Mucosa of descending colon (tissue), 3 donors: Measurements from ENCODE around the gene VPS50. TPM values are rescaled to one million over a fixed set of nuclear protein-coding genes. Genes with fewer than 3 reads are reported as not detected.

Experiments
- ATAC-seq: fragments of 200-7000 bp; cut with Tn5 transposase; one replicate; pipeline ENCODE4 v1.9.1; 2020; ENCODE audit warnings: mild to moderate bottlenecking, moderate library complexity
- DNase-seq, 3 donors: peaks; one replicate each; pipeline ENCODE4 v3.0.0-alpha.2; 2020
- H3K36me3 ChIP-seq: fragments of 200-600 bp; one replicate; pipeline ENCODE4 v1.8.0; 2021; ENCODE audit warnings: low read depth, mild to moderate bottlenecking
- H3K4me1 ChIP-seq: fragments of 200-600 bp; one replicate; pipeline ENCODE4 v1.8.0; 2021; ENCODE audit warnings: low read depth, mild to moderate bottlenecking
- H3K4me3 ChIP-seq: fragments of 200-600 bp; one replicate; pipeline ENCODE4 v1.8.0; 2021; ENCODE audit warnings: mild to moderate bottlenecking
- H3K9me3 ChIP-seq: fragments of 200-600 bp; one replicate; pipeline ENCODE4 v1.8.0; 2021; ENCODE audit warnings: mild to moderate bottlenecking
- CTCF ChIP-seq: fragments of 200-600 bp; IDR thresholded peaks from one replicate; pipeline ENCODE4 v1.8.0; 2022; ENCODE audit warnings: antibody characterized with exemption, mild to moderate bottlenecking
- intact Hi-C, 2 donors: fragments of 100-400 bp; cut with DNase I in 1 of 2; cut with micrococcal nuclease in 1 of 2; formaldehyde crosslinking; loops; one replicate each; pipeline versions ENCODE4 v1.11.0 to v1.11.1; 2022; cut with DNase I, micrococcal nuclease
- total RNA-seq, 3 donors: library from RNA; stranded (reverse); fragmentation: NEBNext Ultra II Directional in 2 of 3; extraction: Animal tissue kit (Norgen Biotek cat#: 25700) in 2 of 3; gene quantifications; one replicate each; pipeline versions ENCODE4 v1.2.1 to v1.2.4, GENCODE V29; 2021 to 2023
- donor health status: DM: no; HTN: no; CAD: no; lungs with moderate emphysema.
- donor health status: DM: no; HTN: no; CAD: no.
- donor health status: DM: no; HTN: yes; CAD: no.

VPS50 gene
- total RNA-seq, 3 donors from 2014 or later, result 24.6 to 42.4 (median 30.2) TPM

- DNase-seq, result no peak
- no peak for TF ChIP-seq CTCF
- H3K9me3 ChIP-seq, result no peaks in the 10 kb centered on the region
Observed at GRCh38 chr7:93265220-93265619, 33.1 kb downstream of the VPS50 start.

GRCh38 chr7:93279541-93279940, 47.4 kb downstream of the VPS50 start:
- ATAC-seq (no peak), DNase-seq (no peak)
- Histone ChIP-seq H3K9me3 (no peaks in the 10 kb centered on the region), H3K4me1 (no peaks in the 10 kb centered on the region), H3K36me3 (peaks cover 5% of the 10 kb centered on the region), H3K4me3 (no peak overlapping the region)
- TF ChIP-seq CTCF, result no peak
- intact Hi-C loops, result no loop called here

More at GRCh38 chr7:93265220-93265619, 33.1 kb downstream of the VPS50 start:
- intact Hi-C loops, result no loop called here
- ATAC-seq, result no peak
- Histone ChIP-seq H3K4me3 (no peak overlapping the region), H3K4me1 (no peaks in the 10 kb centered on the region), H3K36me3 (no peaks in the 10 kb centered on the region)

GRCh38 chr7:93284908-93285307, 52.7 kb downstream of the VPS50 start:
- Histone ChIP-seq H3K9me3 (no peaks in the 10 kb centered on the region), H3K36me3 (no peaks in the 10 kb centered on the region), H3K4me1 (no peaks in the 10 kb centered on the region), H3K4me3 (no peak overlapping the region)
- intact Hi-C loops, result no loop called here
- no peak for TF ChIP-seq CTCF
- no peak for ATAC-seq
- DNase-seq, result no peak

- no peak for TF ChIP-seq CTCF
- DNase-seq, result no peak
- Histone ChIP-seq H3K36me3 (no peaks in the 10 kb centered on the region), H3K4me1 (no peaks in the 10 kb centered on the region), H3K4me3 (no peak overlapping the region), H3K9me3 (no peaks in the 10 kb centered on the region)
- intact Hi-C loops, result no loop called here
- ATAC-seq, result no peak
Observed at GRCh38 chr7:93293229-93293628, 61.1 kb downstream of the VPS50 start.

- no peak overlapping the region for H3K4me3 ChIP-seq
- H3K36me3 ChIP-seq, result no peaks in the 10 kb centered on the region
- no peak for TF ChIP-seq CTCF
- intact Hi-C loops, result no loop called here
- no peaks in the 10 kb centered on the region for H3K4me1 ChIP-seq
- DNase-seq, result no peak
- ATAC-seq, result no peak
- H3K9me3 ChIP-seq, result no peaks in the 10 kb centered on the region
Observed at GRCh38 chr7:93298206-93298605, 66.0 kb downstream of the VPS50 start.

GRCh38 chr7:93298671-93299070, 66.5 kb downstream of the VPS50 start:
- H3K9me3 ChIP-seq, result no peaks in the 10 kb centered on the region
- H3K36me3 ChIP-seq, result no peaks in the 10 kb centered on the region
- no peak for TF ChIP-seq CTCF
- intact Hi-C loops, result no loop called here
- no peak overlapping the region for H3K4me3 ChIP-seq
- no peaks in the 10 kb centered on the region for H3K4me1 ChIP-seq
- DNase-seq, result no peak
- no peak for ATAC-seq
